LNCaP clone FGC (cell line): ENCODE data around the gene PLEKHH2.
"Not testable (repeated sequence)": the region's sequence is repeated elsewhere in the genome, so short reads cannot be mapped to it uniquely, and the experiment has no call there.

Source experiments
- DNase-seq: peaks from one replicate; pipeline ENCODE4 v3.0.0-alpha.2; 2011; ENCODE audit warnings: low read depth
- H3K4me3 ChIP-seq: 2 replicates; pipeline ENCODE4 v1.5.1; 2011; ENCODE audit warnings: mild to moderate bottlenecking, low read depth, low read length, control low read depth
- CTCF ChIP-seq: IDR thresholded peaks from 2 replicates; pipeline ENCODE4 v1.5.1; 2012; ENCODE audit warnings: mild to moderate bottlenecking; ENCODE audit not compliant: control insufficient read depth, insufficient read depth; ENCODE audit errors: extremely low read depth

The PLEKHH2 gene

GRCh38 chr2:43637030-43637803 is at the start of gene PLEKHH2:
Gene PLEKHH2, plus strand, starts transcription at chr2:43637260. Its CDS starts 7,414 bp downstream, at chr2:43644674.
- peak within 1 kb of the TSS; percentile 46 for H3K4me3 ChIP-seq
- no peak for TF ChIP-seq CTCF
- DNase-seq = no peak

DNA sequence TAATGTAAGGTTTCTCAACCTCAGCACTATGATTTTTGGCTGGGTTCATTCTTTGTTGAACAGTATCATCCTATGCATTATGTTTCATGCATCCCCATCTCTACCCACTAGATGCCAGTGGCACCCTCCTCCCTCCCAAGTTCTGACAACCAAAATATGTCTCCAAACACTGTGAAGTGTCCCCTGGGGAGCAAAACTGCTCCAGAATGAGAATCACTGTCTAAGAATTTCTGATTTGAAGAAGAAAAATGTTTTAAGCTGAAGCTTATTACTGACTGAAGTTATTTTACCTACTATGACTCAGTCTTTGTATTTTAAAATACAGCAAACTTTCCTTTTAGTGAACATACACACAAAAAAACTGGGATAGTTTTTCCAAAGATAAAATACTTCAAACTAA is 44.6 kb upstream of the PLEKHH2 start:
- DNase-seq = no peak
- TF ChIP-seq CTCF = no peak
- H3K4me3 ChIP-seq = no peak overlapping the region

GRCh38 chr2:43593254-43593653 is 43.8 kb upstream of the PLEKHH2 start:
- no peak for DNase-seq
- no peak overlapping the region for H3K4me3 ChIP-seq
- no peak for TF ChIP-seq CTCF

- H3K4me3 ChIP-seq = peak overlapping the region; percentile 84
- no peak for DNase-seq
- no peak for TF ChIP-seq CTCF
Measured at GRCh38 chr2:43594875-43595274, 42.2 kb upstream of the PLEKHH2 start.

- peak; percentile 93 for DNase-seq
Measured at GRCh38 chr2:43595603-43596412, 41.3 kb upstream of the PLEKHH2 start, which contains the start of gene THADA. Gene THADA, minus strand, starts transcription at chr2:43596038. Its CDS starts 3,646 bp downstream, at chr2:43592392.

DNA sequence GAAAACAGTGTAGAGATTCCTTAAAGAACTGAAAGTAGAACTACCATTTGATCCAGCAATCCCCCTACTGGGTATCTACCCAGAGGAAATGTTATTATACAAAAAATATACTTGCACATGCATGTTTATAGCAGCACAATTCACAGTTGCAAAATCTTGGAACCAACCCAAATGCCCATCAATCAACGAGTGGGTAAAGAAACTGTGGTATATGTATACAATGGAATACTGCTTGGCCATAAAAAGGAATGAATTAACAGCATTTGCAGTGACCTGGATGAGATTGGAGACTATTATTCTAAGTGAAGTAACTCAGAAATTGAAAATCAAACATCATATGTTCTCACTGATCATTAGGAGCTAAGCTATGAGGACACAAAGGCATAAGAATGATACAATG is 36.5 kb upstream of the PLEKHH2 start:
- DNase-seq, H3K4me3 ChIP-seq: not testable (repeated sequence)

More at GRCh38 chr2:43595603-43596412, 41.3 kb upstream of the PLEKHH2 start, which contains the start of gene THADA:
- TF ChIP-seq CTCF = no peak
- peak within 1 kb of the TSS; percentile 84 for H3K4me3 ChIP-seq

DNA sequence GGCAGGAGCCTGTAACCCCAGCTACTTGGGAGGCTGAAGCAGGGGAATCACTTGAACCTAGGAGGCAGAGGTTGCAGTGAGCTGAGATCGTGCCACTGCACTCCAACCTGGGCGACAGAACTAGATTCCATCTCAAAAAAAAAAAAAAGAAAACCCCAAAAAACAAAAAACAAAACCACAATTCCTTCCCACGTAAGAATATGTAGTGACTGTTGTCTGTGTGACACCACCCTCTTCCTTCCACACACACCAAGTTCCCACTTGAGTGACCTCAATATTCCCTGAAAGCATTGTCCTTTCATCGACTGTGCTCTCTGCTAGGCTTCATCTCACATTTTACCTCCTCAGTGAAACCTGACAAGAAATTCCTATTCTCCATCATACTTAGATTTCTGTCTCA is 32.4 kb upstream of the PLEKHH2 start:
- TF ChIP-seq CTCF = no peak
- no peak overlapping the region for H3K4me3 ChIP-seq
- no peak for DNase-seq
